ENCODE results near the gene PLXNB2.

DNA sequence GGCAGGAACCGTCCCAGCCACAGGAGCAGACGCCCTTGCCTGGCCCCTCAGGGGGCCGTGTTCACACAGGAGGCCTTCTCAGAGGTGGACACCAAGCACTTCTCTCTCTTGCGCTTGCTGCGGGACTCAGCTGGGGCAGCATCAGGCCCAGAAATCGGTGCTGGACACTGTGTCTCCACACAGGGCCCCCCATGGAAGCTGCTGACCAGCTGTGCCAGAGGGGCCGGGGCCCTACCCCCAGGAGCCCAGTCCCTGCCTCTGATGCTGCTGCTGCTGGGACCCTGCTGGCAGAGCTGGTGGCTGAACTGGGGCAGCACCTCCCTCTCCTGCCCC lies 4.0 kb downstream of the PLXNB2 start:
- TF ChIP-seq POLR2AphosphoS5 (IDR thresholded peaks at IDR 0.05; ENCODE audit: low read depth, low read length) (no peak), TCF7L2 (IDR thresholded peaks at IDR 0.05; ENCODE audit: low read depth, low read length) (no peak)

Measured in Panc1 (cell line).